ENCODE data around the gene RGS7.

DNA sequence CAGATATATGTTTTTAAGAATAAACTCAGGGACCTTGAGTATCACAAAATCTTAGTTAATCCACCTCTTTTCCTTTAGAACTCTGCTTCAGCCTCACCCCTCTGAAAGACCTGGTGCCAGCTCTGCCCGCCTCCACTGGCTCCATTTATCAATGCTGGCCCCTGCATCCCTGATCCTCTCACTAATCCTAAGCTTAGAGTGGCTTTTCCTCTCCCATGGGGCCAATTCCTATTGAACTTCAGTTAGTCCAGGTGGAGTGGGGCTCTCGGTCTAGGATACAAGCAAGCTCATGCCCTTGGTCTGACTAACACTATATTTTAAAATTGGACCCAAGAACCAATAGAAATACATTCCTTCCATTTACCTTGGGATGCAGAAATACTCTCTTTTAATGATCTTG is 87.0 kb downstream of the RGS7 start:
- TF ChIP-seq, protein P1, sequence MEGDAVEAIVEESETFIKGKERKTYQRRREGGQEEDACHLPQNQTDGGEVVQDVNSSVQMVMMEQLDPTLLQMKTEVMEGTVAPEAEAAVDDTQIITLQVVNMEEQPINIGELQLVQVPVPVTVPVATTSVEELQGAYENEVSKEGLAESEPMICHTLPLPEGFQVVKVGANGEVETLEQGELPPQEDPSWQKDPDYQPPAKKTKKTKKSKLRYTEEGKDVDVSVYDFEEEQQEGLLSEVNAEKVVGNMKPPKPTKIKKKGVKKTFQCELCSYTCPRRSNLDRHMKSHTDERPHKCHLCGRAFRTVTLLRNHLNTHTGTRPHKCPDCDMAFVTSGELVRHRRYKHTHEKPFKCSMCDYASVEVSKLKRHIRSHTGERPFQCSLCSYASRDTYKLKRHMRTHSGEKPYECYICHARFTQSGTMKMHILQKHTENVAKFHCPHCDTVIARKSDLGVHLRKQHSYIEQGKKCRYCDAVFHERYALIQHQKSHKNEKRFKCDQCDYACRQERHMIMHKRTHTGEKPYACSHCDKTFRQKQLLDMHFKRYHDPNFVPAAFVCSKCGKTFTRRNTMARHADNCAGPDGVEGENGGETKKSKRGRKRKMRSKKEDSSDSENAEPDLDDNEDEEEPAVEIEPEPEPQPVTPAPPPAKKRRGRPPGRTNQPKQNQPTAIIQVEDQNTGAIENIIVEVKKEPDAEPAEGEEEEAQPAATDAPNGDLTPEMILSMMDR (IDR thresholded peaks at IDR 0.05 in 8 of 11, conservative IDR thresholded peaks at IDR 0.05 in 3 of 11) = no peak
- no peak for TF ChIP-seq POLR2AphosphoS5 (IDR thresholded peaks at IDR 0.05)
